SK-N-SH (cell line): Measurements from ENCODE around the gene PPP6R2. TPM values are rescaled to one million over a fixed set of nuclear protein-coding genes. Genes with fewer than 3 reads are reported as not detected.

Experiments used
- CTCF ChIA-PET: fragments of 300-600, 350-600 bp; formaldehyde crosslinking; extraction: SDS; loops from one replicate; lab custom pipeline; 2021; lab: Yijun Ruan, JAX
- POLR2A ChIA-PET: fragments of 350-600 bp; sonication (Branson Sonifier 250); formaldehyde crosslinking; extraction: SDS; loops from one replicate; lab custom pipeline; 2020; ENCODE audit warnings: antibody characterized with exemption, inconsistent platforms; lab: Yijun Ruan, JAX
- DNase-seq: peaks from one replicate; pipeline ENCODE4 v3.0.0; 2012
- H2AFZ ChIP-seq: fragments of 200-600 bp; sonication (generic); 2 replicates; pipeline ENCODE4 v1.8.1; 2016; ENCODE audit warnings: antibody characterized with exemption, mild to moderate bottlenecking, low read depth
- H3F3A ChIP-seq: fragments of 200-600 bp; sonication (generic); replicated peaks from 2 replicates; pipeline ENCODE3; 2016; ENCODE audit warnings: antibody characterized with exemption, mild to moderate bottlenecking; ENCODE audit not compliant: insufficient read depth
- H3K27ac ChIP-seq, 2 experiments: fragments of 200-500 bp in 1 of 2; fragments of 200-600 bp in 1 of 2; sonication (Bioruptor generic) in 1 of 2; sonication (generic), shearing (Covaris generic) in 1 of 2; 2 replicates each; pipeline versions ENCODE4 v1.5.1 to v1.6.1; 2014 to 2016; ENCODE audit warnings: low read depth in 2 of 2, inconsistent platforms in 1 of 2, low read length in 1 of 2, mild to moderate bottlenecking in 1 of 2, mixed read lengths in 1 of 2
- H3K27me3 ChIP-seq: fragments of 200-600 bp; sonication (generic), shearing (Covaris generic); 2 replicates; pipeline ENCODE4 v1.6.1; 2016; ENCODE audit warnings: mixed run types; ENCODE audit not compliant: insufficient read depth
- H3K36me3 ChIP-seq, 2 experiments: fragments of 200-500 bp in 1 of 2; fragments of 200-600 bp in 1 of 2; sonication (Bioruptor generic) in 1 of 2; sonication (generic) in 1 of 2; replicated peaks in 1 of 2; 2 replicates each; pipeline versions ENCODE3 to v1.5.1; 2014 to 2016; ENCODE audit warnings: low read length in 1 of 2, mild to moderate bottlenecking in 1 of 2; ENCODE audit not compliant: insufficient read depth in 2 of 2, control insufficient read depth in 1 of 2
- H3K4me1 ChIP-seq, 2 experiments: fragments of 200-500 bp in 1 of 2; fragments of 200-600 bp in 1 of 2; sonication (Bioruptor generic) in 1 of 2; sonication (generic), shearing (Covaris generic) in 1 of 2; 2 replicates each; pipeline versions ENCODE4 v1.5.1 to v1.6.1; 2014 to 2016; ENCODE audit warnings: low read depth in 1 of 2, low read length in 1 of 2, mixed run types in 1 of 2; ENCODE audit not compliant: insufficient read depth in 2 of 2, control insufficient read depth in 1 of 2
- H3K4me2 ChIP-seq: fragments of 200-600 bp; sonication (generic), shearing (Covaris generic); 2 replicates; pipeline ENCODE4 v1.6.1; 2017; ENCODE audit warnings: mixed run types
- H3K4me3 ChIP-seq, 2 experiments: fragments of 200-500 bp in 1 of 2; fragments of 200-600 bp in 1 of 2; sonication (Bioruptor generic) in 1 of 2; sonication (generic), shearing (Covaris generic) in 1 of 2; 2 replicates each; pipeline versions ENCODE4 v1.5.1 to v1.8.1; 2014 to 2016; ENCODE audit warnings: low read depth in 2 of 2, inconsistent platforms in 1 of 2, low read length in 1 of 2, mild to moderate bottlenecking in 1 of 2, mixed read lengths in 1 of 2, moderate library complexity in 1 of 2
- H3K79me2 ChIP-seq: fragments of 200-600 bp; sonication (generic); 2 replicates; pipeline ENCODE4 v1.8.1; 2017; ENCODE audit warnings: mild to moderate bottlenecking; ENCODE audit not compliant: insufficient read depth
- H3K9ac ChIP-seq: fragments of 200-600 bp; sonication (generic); 2 replicates; pipeline ENCODE4 v1.6.1; 2017; ENCODE audit warnings: mixed run types
- H3K9me2 ChIP-seq: fragments of 200-600 bp; sonication (generic); 2 replicates; pipeline ENCODE4 v1.6.1; 2017; ENCODE audit warnings: mixed run types
- H3K9me3 ChIP-seq: fragments of 200-600 bp; sonication (generic); 2 replicates; pipeline ENCODE4 v1.6.1; 2017; ENCODE audit warnings: mixed run types, mild to moderate bottlenecking, moderate library complexity
- H4K20me1 ChIP-seq: fragments of 200-600 bp; sonication (generic); 2 replicates; pipeline ENCODE4 v1.6.1; 2017; ENCODE audit warnings: mild to moderate bottlenecking, mixed run types; ENCODE audit not compliant: insufficient read depth
- GABPA ChIP-seq: IDR thresholded peaks from 2 replicates; pipeline ENCODE4 v1.4.0; 2012; ENCODE audit warnings: low read depth, mild to moderate bottlenecking
- IRF3 ChIP-seq: fragments of 150-350 bp; IDR thresholded peaks from 2 replicates; pipeline ENCODE4 v1.6.1; 2016; ENCODE audit warnings: mild to moderate bottlenecking, low read depth, low read length
- MXI1 ChIP-seq: IDR thresholded peaks from 2 replicates; pipeline ENCODE4 v1.6.1; 2012; ENCODE audit warnings: mild to moderate bottlenecking, low read depth, low read length, improper control_type of control experiment
- NFIC ChIP-seq: IDR thresholded peaks from 2 replicates; pipeline ENCODE4 v1.4.0; 2012; ENCODE audit warnings: borderline replicate concordance
- PBX3 ChIP-seq: IDR thresholded peaks from 2 replicates; pipeline ENCODE4; 2012
- RXRA ChIP-seq: IDR thresholded peaks from 2 replicates; pipeline ENCODE4 v1.4.0; 2012; ENCODE audit warnings: low read depth, mild to moderate bottlenecking, borderline replicate concordance
- YY1 ChIP-seq: IDR thresholded peaks from 2 replicates; pipeline ENCODE4 v1.4.0; 2012; ENCODE audit warnings: low read depth, mild to moderate bottlenecking
- WGBS: methylation state at CpG from one replicate; pipeline ENCODE4 v1.1.6; 2017; ENCODE audit warnings: low lambda C conversion rate; 5-methylcytosine and 5-hydroxymethylcytosine counted together
- polyA plus RNA-seq, 3 experiments: library from polyadenylated mRNA; depleted of rRNA; stranded (reverse); fragments of >200 nt; gene quantifications; 2 replicates each; pipeline ENCODE4 v1.2.3, GENCODE V29; 2012

PPP6R2 gene
- polyA plus RNA-seq, 1 of the 3 experiments (the other 2 are of a cell fraction): 45.7 TPM

GRCh38 chr22:50490531-50491308 lies 147.6 kb downstream of the PPP6R2 start:
- H3K9me2 ChIP-seq: no peaks in the 10 kb centered on the region
- no peak overlapping the region for H3K4me3 ChIP-seq
- H3K79me2 ChIP-seq: no peaks in the 10 kb centered on the region
- CTCF ChIA-PET: no interaction called here
- H3K9ac ChIP-seq: no peak overlapping the region
- H4K20me1 ChIP-seq: no peaks in the 10 kb centered on the region
- peaks cover 0 to 1% of the 10 kb centered on the region in 2 experiments; a peak in 1 of 4 replicates for H3K4me1 ChIP-seq
- H3K27ac ChIP-seq: no peak overlapping the region
- DNase-seq: no peak
- no peaks in the 10 kb centered on the region for H3F3A ChIP-seq
- H3K27me3 ChIP-seq: no peaks in the 10 kb centered on the region
- 76% methylated on average over 24 of the region's 27 CpGs for WGBS
- no peak overlapping the region for H2AFZ ChIP-seq
- H3K9me3 ChIP-seq: no peaks in the 10 kb centered on the region
- no peak overlapping the region for H3K4me2 ChIP-seq
- POLR2A ChIA-PET: no interaction called here
- H3K36me3 ChIP-seq: no peaks in the 10 kb centered on the region
- TF ChIP-seq RXRA (no peak), GABPA (no peak), YY1 (no peak), IRF3 (no peak), MXI1 (no peak), PBX3 (no peak), NFIC (no peak)

Other genes starting within 250 kb of the PPP6R2 start
- gene PANX2, start 172.6 kb upstream of the PPP6R2 start, polyA plus RNA-seq (2012; rRNA removed): 1.3 and 2.4 TPM in 2 replicates
- gene TRABD, start 157.4 kb upstream of the PPP6R2 start, polyA plus RNA-seq (2012; rRNA removed): 36.7 and 50.6 TPM in 2 replicates
- 23.3 and 26.7 TPM in 2 replicates for gene SELENOO, start 142.3 kb upstream of the PPP6R2 start, polyA plus RNA-seq (2012; rRNA removed)
- 40.4 and 42.8 TPM in 2 replicates for gene TUBGCP6, start 98.3 kb upstream of the PPP6R2 start, polyA plus RNA-seq (2012; rRNA removed)
- 51.9 and 55.1 TPM in 2 replicates for gene HDAC10, start 92.1 kb upstream of the PPP6R2 start, polyA plus RNA-seq (2012; rRNA removed)
- 118 TPM in 2 replicates for gene MAPK12, start 81.6 kb upstream of the PPP6R2 start, polyA plus RNA-seq (2012; rRNA removed)
- gene MAPK11, start 72.9 kb upstream of the PPP6R2 start, polyA plus RNA-seq (2012; rRNA removed): 36.0 and 38.3 TPM in 2 replicates
- gene PLXNB2, start 35.7 kb upstream of the PPP6R2 start, polyA plus RNA-seq (2012; rRNA removed): 85.8 and 108 TPM in 2 replicates
- gene DENND6B, start 16.3 kb upstream of the PPP6R2 start, polyA plus RNA-seq (2012; rRNA removed): 5.6 and 5.8 TPM in 2 replicates
- 24.2 and 29.1 TPM in 2 replicates for gene SBF1, start 131.7 kb downstream of the PPP6R2 start, polyA plus RNA-seq (2012; rRNA removed)
- gene ADM2, start 138.2 kb downstream of the PPP6R2 start, polyA plus RNA-seq (2012; rRNA removed): 0.49 and 0.61 TPM in 2 replicates
- gene MIOX, start 143.5 kb downstream of the PPP6R2 start, polyA plus RNA-seq (2012; rRNA removed): 0.05 and 0.06 TPM in 2 replicates
- 34.3 and 42.8 TPM in 2 replicates for gene LMF2, start 164.4 kb downstream of the PPP6R2 start, polyA plus RNA-seq (2012; rRNA removed)
- 21.1 and 22.4 TPM in 2 replicates for gene NCAPH2, start 164.9 kb downstream of the PPP6R2 start, polyA plus RNA-seq (2012; rRNA removed)
- gene SCO2, start 182.3 kb downstream of the PPP6R2 start, polyA plus RNA-seq (2012; rRNA removed): 3.2 and 4.0 TPM in 2 replicates
- gene TYMP, start 186.7 kb downstream of the PPP6R2 start, polyA plus RNA-seq (2012; rRNA removed): 1.1 and 1.7 TPM in 2 replicates
- 0.03 and 0.07 TPM in 2 replicates for gene KLHDC7B, start 202.6 kb downstream of the PPP6R2 start, polyA plus RNA-seq (2012; rRNA removed)
- 2.1 and 3.6 TPM in 2 replicates for gene SYCE3, start 219.6 kb downstream of the PPP6R2 start, polyA plus RNA-seq (2012; rRNA removed)
- gene CPT1B, start 235.1 kb downstream of the PPP6R2 start, polyA plus RNA-seq (2012; rRNA removed): 33.2 and 40.4 TPM in 2 replicates
- 39.6 and 57.4 TPM in 2 replicates for gene CHKB, start 239.5 kb downstream of the PPP6R2 start, polyA plus RNA-seq (2012; rRNA removed)